ENCODE measurements around the gene MED22.

The MED22 gene

GRCh38 chr9:133354766-133355165 lies 6.8 kb upstream of the MED22 start:
- H3K4me3 ChIP-seq (ENCODE audit: low read length): no peak overlapping the region
- no peak for TF ChIP-seq ZNF274 (IDR thresholded peaks at IDR 0.05; ENCODE audit: low read depth, low read length)

DNA sequence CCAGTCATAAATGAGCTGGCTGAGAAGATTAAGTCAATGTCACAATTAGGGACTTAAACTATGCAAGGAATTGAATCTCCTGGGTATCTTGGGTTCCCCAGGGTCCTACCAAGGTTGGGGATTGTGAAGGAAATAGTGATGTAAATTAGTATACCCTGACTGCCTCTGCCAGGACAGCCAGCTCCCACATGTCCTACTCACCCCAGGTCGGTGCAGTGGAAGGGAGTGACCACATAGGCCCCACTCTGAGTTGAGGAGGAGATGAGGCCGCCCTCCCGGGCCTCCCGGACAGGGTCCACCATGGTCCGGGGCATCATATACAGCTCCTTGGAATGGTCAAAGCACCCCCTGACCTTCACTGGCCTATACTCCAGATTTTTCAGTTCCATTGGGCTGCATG lies 5.6 kb upstream of the MED22 start:
- no peak overlapping the region for H3K4me3 ChIP-seq (ENCODE audit: low read length)
- TF ChIP-seq ZNF274 (IDR thresholded peaks at IDR 0.05; ENCODE audit: low read depth, low read length): no peak

DNA sequence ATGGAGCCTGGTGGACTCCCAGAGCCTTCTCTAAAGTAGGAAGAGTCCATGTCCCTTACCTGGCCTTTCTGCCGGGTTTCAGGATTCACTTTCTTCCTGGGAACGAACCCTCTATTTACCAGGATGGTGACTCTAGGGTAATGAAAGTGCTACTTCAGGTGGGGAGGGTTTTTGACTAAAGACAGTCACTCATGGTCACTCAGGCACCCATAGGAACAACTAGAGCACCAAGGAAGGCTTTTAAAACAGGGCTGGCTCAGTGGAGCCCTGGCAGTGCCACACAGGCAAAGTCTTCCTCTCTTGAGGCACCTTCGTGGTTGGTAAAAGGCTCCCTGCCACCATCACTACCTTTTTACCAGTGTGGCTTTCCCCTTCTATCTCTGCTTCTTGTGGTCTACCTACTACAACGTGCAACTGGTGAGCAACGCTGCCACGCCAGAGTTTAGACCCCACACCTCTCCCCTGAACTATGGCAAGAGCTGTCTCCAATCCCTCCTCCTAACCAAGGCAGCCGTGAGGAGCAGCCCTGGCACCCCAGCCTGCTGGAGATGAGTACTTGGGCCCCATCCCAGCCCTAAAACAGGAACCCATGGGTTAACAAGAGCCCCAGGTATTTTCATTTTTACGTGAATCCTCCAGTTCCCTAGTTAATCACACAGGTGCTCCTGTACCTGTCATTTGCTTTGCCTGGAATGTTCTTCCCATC lies 4.9 kb upstream of the MED22 start:
- H3K4me3 ChIP-seq (ENCODE audit: low read length): no peak overlapping the region
- TF ChIP-seq ZNF274 (IDR thresholded peaks at IDR 0.05; ENCODE audit: low read depth, low read length): no peak

DNA sequence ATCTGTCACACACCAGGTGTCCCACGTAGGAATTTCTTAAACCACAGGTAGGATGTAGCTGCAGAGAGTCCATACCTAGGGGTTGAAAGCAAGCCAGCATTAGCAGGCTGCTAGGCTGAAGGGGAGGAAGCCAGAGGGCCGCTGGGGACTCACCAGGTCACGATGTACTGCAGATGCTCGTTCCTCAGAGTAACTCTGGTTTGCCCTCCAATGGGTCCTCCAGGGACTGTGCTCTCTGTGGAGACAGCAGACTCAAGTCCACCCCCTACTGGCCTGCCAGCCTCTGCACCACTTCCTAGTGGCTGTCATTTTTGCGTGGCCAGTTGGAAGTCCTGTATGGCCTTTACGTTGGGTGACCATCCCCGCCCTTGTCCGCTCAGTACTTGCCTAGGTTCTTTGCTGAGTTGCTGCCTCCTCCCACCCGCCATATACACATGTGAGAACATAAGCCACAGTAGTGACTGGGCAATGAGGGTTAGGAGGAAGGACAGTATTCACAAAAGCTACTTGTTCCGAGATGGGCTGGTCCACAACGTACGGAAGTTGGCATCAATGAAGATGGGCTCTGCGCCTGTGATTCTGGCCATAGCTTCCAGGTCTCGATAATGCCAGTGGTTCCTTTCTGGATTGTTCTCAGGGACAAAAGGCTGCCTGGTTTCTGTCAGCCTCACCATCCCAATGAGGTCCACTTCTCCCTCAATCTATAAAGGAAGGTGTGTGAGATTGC lies 4.1 kb upstream of the MED22 start:
- no peak overlapping the region for H3K4me3 ChIP-seq (ENCODE audit: low read length)
- TF ChIP-seq ZNF274 (IDR thresholded peaks at IDR 0.05; ENCODE audit: low read depth, low read length): no peak

- no peak for TF ChIP-seq ZNF274 (IDR thresholded peaks at IDR 0.05; ENCODE audit: low read depth, low read length)
- no peak overlapping the region for H3K4me3 ChIP-seq (ENCODE audit: low read length)
Observed at GRCh38 chr9:133351526-133351907, 3.6 kb upstream of the MED22 start.

DNA sequence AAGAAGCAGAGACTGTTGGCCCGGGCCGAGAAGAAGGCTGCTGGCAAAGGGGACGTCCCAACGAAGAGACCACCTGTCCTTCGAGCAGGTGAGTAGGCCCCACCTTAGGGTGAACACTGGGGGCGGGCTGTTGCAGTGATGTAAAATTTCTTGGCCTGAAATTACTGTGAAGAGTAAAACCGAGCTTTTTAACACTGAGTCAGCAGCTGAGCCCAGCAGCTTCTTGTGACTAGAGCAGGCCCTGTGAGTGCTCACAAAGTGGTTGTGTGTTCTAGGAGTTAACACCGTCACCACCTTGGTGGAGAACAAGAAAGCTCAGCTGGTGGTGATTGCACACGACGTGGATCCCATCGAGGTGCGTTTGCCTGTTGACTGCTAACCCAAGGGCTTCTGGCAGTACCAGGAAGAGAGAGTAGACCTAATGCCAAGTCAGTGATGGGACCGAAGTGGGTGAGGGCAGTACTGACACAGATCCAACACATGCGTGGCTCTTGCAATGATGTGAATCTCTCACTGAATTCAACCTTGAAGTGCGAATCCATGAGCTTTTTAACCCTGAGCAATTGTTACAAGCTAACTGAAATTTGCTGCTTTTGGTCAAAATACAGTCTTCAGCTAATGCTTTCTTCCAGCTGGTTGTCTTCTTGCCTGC lies 2.2 kb upstream of the MED22 start:
- peak overlapping the region; percentile 90; the same call in 1 of the 2 replicates for H3K4me3 ChIP-seq (ENCODE audit: low read length)
- TF ChIP-seq ZNF274 (IDR thresholded peaks at IDR 0.05; ENCODE audit: low read depth, low read length): no peak

DNA sequence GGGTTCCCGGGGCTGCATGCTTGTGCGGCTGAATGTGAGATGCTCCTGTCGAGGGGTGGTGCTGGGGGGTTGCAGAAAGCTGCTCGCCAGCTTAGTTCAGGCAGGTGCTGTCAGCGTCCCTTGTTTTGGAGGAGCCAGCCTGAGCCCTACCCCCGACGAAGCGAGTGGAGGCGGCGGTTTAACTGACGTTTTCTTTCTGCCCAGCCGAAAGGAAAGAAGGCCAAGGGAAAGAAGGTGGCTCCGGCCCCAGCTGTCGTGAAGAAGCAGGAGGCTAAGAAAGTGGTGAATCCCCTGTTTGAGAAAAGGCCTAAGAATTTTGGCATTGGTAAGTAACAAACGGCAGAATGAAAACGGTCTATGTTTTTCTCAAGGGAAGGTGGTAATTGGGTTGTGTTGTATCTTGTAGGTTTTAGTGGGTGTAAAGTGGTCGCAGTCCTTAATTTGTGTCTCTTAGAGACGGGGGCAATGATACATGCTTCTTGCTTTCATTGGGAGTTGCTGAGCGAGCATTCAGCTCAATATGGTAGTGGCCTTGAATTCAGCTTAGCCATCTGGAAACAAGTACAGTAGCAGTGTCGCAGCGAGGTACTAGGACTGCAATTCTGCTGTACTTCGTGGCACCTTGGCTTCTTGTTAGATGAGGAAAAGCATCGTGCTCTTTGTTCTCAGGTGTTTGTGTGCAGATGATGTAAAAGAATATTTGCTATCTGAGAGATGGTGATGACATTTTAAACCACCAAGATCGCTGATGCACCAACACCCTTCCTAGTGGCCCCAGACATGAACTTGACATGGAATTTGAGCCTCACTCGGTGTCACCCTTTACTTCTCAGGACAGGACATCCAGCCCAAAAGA lies 1.0 kb upstream of the MED22 start:
- H3K4me3 ChIP-seq (ENCODE audit: low read length): peak overlapping the region; percentile 90

DNA sequence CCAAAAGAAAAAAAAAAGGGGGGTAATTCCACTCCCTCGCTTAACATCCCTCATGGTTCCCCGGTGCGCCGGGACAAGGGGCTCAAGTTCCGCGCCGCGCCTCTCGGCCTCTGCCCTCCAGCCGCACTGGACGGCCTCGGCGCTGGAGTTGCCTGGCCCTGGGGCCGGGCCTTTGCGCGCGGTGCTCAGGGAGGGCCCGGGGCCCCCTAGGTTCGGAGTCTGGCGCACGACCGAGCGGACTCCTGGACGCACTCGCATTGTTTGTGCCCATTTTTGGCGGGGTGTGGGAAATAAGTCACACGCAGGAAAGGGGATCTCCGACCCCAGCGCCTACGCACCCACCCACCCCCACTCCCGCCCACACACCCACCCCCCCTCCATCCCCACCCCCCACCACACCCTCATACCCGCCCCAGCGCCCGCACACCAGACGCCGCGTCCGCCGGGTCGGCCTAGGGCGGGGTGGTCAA lies 381 bp downstream of the MED22 start:
- TF ChIP-seq ZNF274 (IDR thresholded peaks at IDR 0.05; ENCODE audit: low read depth, low read length): no peak
- peak overlapping the region; percentile 90 for H3K4me3 ChIP-seq (ENCODE audit: low read length)

More for the DNA sequence above, 1.0 kb upstream of the MED22 start:
- no peak for TF ChIP-seq ZNF274 (IDR thresholded peaks at IDR 0.05; ENCODE audit: low read depth, low read length)

DNA sequence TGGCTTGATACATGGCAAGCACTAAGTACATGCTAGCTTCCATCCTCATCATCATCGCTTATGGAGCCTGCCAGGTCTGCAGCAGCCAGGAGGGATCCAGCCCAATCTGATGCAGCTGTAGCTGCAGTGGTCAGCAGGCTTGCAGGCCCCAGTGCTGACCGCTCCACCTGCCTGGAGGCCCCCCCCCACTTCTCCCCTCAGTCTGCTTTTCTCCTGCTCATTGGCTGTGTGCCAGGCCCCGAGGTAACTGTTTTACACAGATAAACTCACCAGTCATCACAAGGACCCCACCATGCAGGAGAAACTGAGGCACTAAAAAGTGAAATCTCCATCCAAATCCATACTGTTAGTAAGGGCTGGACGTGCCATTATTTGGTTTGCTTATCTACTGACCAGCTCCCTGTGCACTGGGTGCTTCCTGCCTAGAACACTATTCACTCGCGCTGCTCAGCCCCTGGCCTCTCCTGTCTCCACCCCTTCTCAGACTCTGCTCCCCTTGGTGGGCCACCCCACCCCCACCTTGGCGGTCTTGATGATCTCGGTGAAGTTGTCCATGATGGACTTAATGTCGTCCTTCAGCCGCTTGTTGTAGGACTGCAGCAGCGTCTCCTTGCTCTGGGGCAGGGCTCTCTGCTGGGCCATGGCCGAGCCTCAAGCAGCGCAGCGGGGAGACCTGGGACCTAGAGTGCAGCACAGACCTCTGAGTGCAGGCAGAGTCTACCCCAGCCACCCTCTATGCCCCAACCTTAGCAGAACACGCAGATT lies 1.7 kb downstream of the MED22 start:
- TF ChIP-seq ZNF274 (IDR thresholded peaks at IDR 0.05; ENCODE audit: low read depth, low read length): no peak
- peak overlapping the region; percentile 90; the same call in 1 of the 2 replicates for H3K4me3 ChIP-seq (ENCODE audit: low read length)

DNA sequence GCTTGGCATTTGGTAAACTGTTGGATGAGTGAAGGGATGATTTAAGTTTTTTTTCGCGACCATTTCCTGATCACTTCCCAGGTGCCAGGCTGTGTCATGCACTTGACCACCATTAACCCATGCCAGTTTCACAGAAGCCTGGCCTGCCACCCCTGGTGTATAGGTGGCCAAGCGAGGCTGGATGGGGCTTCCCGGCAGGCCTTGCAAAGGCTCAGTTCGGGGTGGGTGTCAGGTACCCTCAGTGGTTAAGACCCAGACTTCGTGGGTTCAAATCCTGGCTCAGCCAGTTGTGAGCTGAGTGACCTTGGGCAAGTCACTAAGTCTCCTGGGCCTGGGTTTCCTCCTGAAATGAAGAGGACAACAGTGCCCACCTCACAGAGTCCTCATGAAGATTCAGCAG lies 2.3 kb downstream of the MED22 start:
- H3K4me3 ChIP-seq (ENCODE audit: low read length): no peak overlapping the region
- no peak for TF ChIP-seq ZNF274 (IDR thresholded peaks at IDR 0.05; ENCODE audit: low read depth, low read length)

GRCh38 chr9:133344979-133345378 lies 3.0 kb downstream of the MED22 start:
- no peak for TF ChIP-seq ZNF274 (IDR thresholded peaks at IDR 0.05; ENCODE audit: low read depth, low read length)
- no peak overlapping the region for H3K4me3 ChIP-seq (ENCODE audit: low read length)

GRCh38 chr9:133344071-133344470 lies 3.9 kb downstream of the MED22 start:
- no peak overlapping the region for H3K4me3 ChIP-seq (ENCODE audit: low read length)
- no peak for TF ChIP-seq ZNF274 (IDR thresholded peaks at IDR 0.05; ENCODE audit: low read depth, low read length)

DNA sequence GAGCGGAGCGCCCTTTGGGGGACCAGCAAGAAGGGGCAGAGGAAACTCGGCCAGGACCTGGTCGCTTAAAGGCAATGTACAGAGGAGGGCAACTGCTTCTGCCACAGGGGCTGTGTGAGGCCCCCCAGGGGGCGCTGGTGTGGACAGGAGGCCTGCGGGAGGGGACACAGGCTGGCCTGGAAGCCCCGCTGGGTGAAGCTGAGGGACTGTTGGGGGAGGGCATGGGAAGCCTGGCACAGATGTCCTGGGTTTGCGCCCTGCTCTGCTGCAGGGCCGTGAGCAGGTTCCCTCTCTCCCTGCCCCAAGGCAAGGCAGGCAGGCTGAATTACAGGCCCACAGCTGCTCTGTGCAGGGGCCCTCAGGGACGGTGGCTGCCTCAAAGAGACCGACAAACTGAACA lies 5.4 kb downstream of the MED22 start:
- no peak for TF ChIP-seq ZNF274 (IDR thresholded peaks at IDR 0.05; ENCODE audit: low read depth, low read length)
- no peak overlapping the region for H3K4me3 ChIP-seq (ENCODE audit: low read length)

Measured in GM08714 (cell line).